ENCODE data around the gene NOL6. TPM values are rescaled to one million over a fixed set of nuclear protein-coding genes. Genes with fewer than 3 reads are reported as not detected.
A peak's percentile ranks its signal among the peaks of the same experiment; 100 is the strongest.

NOL6 gene
- total and polyA plus RNA-seq, 2 of the 13 experiments (the other 11 are each of a cell fraction or from before 2014, with no cell fraction given), result 17.0 to 30.2 TPM

DNA sequence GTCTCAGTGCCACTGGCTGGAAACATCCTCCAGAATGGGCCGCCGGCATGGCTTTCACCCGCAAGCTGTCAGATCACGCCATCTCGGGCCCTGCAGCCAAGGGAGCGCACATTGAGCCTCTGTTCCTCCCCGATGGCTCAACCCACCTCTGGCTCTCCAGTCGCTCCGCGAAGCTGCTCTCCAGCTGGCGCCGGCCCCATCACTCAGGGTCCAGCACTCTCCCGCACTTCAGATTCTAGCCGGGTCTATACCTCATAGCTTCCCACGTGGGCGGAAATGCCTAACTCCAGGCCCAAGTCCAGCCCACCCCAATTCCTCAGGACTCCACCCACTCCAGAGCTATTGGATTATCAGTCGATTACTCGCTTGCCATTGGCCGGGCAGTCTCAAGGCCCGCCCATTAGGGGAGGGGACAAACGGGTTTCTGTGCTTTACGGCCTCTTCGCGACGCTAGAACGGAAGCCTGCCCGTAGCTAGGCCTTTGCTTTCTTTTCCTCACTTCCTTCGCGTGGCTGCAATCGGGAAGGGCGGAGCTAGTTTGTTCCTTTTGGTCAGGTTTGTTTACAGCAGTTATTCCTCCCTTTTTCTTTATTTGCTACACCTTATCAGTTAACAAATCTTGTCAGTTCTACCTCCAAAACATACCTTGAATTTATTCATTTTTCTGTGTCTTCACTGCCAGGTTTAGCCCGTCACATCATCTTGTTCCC, at the start of gene NOL6 (continued):
- TF ChIP-seq KDM5A (IDR thresholded peaks at IDR 0.05; ENCODE audit: borderline replicate concordance, low read length) (peak; percentile 81; the same call in 1 of the 2 replicates), PHF8 (CRISPR knock-in tag; IDR thresholded peaks at IDR 0.05) (peak; percentile 81), RARA (CRISPR knock-in tag; IDR thresholded peaks at IDR 0.05) (0 out of 2 replicates have a peak, but pooled peaks have one; percentile 9), CEBPG (CRISPR knock-in tag; IDR thresholded peaks at IDR 0.05) (peak; percentile 58), ZFP91 (CRISPR knock-in tag; IDR thresholded peaks at IDR 0.05; ENCODE audit: borderline replicate concordance) (peak; percentile 76; the same call in 1 of the 2 replicates), PRMT3 (CRISPR knock-in tag; IDR thresholded peaks at IDR 0.05; ENCODE audit: borderline replicate concordance, low read depth) (no peak), POGZ (CRISPR knock-in tag; IDR thresholded peaks at IDR 0.05) (peak; percentile 68), SRY (CRISPR knock-in tag; IDR thresholded peaks at IDR 0.05) (0 out of 2 replicates have a peak, but pooled peaks have one; percentile 70), MNT (IDR thresholded peaks at IDR 0.05) (peak; percentile 87), CHD2 (IDR thresholded peaks at IDR 0.05; ENCODE audit: low read depth, low read length) (peak; percentile 37; the same call in 1 of the 2 replicates), HDAC2 (CRISPR knock-in tag; IDR thresholded peaks at IDR 0.05) (peak; percentile 71), UBTF (CRISPR knock-in tag; IDR thresholded peaks at IDR 0.05) (peak; percentile 38; the same call in 1 of the 2 replicates), TBX2 (CRISPR knock-in tag; IDR thresholded peaks at IDR 0.05; ENCODE audit: borderline replicate concordance) (peak; percentile 41), ZNF749 (CRISPR knock-in tag; IDR thresholded peaks at IDR 0.05; ENCODE audit: borderline replicate concordance) (peak; percentile 37; the same call in 1 of the 2 replicates), ELF3 (CRISPR knock-in tag; IDR thresholded peaks at IDR 0.05) (peak; percentile 78), CEBPB (IDR thresholded peaks at IDR 0.05; ENCODE audit: borderline replicate concordance, low read depth, low read length) (no peak), ZNF12 (CRISPR knock-in tag; IDR thresholded peaks at IDR 0.05) (no peak; the same call in 1 of the 2 replicates), SMARCC2 (IDR thresholded peaks at IDR 0.05) (no peak), RAD21 (CRISPR knock-in tag; IDR thresholded peaks at IDR 0.05) (no peak), ZNF337 (CRISPR knock-in tag; IDR thresholded peaks at IDR 0.05; ENCODE audit: borderline replicate concordance, low read depth) (no peak), GATAD2A (CRISPR knock-in tag; IDR thresholded peaks at IDR 0.05) (peak; percentile 39; the same call in 1 of the 2 replicates)
- TF ChIP-seq, protein P1, sequence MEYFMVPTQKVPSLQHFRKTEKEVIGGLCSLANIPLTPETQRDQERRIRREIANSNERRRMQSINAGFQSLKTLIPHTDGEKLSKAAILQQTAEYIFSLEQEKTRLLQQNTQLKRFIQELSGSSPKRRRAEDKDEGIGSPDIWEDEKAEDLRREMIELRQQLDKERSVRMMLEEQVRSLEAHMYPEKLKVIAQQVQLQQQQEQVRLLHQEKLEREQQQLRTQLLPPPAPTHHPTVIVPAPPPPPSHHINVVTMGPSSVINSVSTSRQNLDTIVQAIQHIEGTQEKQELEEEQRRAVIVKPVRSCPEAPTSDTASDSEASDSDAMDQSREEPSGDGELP (IDR thresholded peaks at IDR 0.05; ENCODE audit: borderline replicate concordance, low read depth), result 0 out of 2 replicates have a peak, but pooled peaks have one; percentile 41
- TF ChIP-seq, protein P2, sequence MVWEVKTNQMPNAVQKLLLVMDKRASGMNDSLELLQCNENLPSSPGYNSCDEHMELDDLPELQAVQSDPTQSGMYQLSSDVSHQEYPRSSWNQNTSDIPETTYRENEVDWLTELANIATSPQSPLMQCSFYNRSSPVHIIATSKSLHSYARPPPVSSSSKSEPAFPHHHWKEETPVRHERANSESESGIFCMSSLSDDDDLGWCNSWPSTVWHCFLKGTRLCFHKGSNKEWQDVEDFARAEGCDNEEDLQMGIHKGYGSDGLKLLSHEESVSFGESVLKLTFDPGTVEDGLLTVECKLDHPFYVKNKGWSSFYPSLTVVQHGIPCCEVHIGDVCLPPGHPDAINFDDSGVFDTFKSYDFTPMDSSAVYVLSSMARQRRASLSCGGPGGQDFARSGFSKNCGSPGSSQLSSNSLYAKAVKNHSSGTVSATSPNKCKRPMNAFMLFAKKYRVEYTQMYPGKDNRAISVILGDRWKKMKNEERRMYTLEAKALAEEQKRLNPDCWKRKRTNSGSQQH (CRISPR knock-in tag; IDR thresholded peaks at IDR 0.05; ENCODE audit: low read depth), result peak; percentile 80

All from HepG2 (cell line).